Measurements from ENCODE around the gene PJA1. TPM values are rescaled to one million over a fixed set of nuclear protein-coding genes. Genes with fewer than 3 reads are reported as not detected.

Gene PJA1, protein sequence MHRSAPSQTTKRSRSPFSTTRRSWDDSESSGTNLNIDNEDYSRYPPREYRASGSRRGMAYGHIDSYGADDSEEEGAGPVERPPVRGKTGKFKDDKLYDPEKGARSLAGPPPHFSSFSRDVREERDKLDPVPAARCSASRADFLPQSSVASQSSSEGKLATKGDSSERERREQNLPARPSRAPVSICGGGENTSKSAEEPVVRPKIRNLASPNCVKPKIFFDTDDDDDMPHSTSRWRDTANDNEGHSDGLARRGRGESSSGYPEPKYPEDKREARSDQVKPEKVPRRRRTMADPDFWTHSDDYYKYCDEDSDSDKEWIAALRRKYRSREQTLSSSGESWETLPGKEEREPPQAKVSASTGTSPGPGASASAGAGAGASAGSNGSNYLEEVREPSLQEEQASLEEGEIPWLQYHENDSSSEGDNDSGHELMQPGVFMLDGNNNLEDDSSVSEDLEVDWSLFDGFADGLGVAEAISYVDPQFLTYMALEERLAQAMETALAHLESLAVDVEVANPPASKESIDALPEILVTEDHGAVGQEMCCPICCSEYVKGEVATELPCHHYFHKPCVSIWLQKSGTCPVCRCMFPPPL
- total RNA-seq, result 1 to 10 TPM; 2.5 to 9.6 (median 7.6) TPM

DNA sequence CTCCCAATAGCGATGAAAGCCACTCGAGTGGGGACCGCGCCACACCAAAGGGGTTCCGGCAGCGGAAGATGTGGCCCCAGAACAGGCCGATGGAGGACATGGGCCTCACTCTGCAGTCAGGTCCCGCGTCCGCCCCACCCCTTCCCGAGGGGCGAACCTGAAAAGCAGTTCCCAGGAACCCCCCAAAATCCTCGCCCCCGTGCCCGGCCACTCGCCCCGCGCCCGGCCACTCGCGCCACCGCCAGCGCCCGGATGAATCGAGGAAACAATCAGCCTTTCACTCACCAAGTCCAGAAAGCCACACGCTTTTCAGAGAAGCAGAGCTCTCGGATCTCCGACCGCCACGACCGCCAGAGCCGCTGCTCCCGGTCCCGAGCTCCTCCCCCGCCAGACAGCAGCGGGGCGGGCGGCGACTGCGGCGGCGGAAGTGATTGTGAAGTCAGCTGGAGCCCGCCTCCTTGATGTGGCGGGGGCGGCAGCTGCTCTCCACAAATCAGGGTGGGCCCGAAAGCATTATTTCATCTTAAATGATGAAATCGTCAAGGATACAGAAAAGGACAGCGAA, at the start of gene PJA1:
TSS of gene PJA1 (minus strand) at position 367 of the 565 bp plus-strand sequence. CDS start 2,380 bp downstream, outside the sequence.
- intact Hi-C loops (cut with DNase I; ENCODE audit: low total_unique reads) (loop anchor here (2.0 kb wide), 1 partner anchor 336 kb away; the partner anchor contains the start of gene EFNB1), in situ Hi-C loops (cut with MboI; ENCODE audit: low sequenced_read_pairs in 4 of 4) (no loop called here)
- H3K27me3 ChIP-seq, result peaks cover 0 to 2% (median 0%) of the 10 kb centered on the region in 3 donors
- TF ChIP-seq, protein P1, sequence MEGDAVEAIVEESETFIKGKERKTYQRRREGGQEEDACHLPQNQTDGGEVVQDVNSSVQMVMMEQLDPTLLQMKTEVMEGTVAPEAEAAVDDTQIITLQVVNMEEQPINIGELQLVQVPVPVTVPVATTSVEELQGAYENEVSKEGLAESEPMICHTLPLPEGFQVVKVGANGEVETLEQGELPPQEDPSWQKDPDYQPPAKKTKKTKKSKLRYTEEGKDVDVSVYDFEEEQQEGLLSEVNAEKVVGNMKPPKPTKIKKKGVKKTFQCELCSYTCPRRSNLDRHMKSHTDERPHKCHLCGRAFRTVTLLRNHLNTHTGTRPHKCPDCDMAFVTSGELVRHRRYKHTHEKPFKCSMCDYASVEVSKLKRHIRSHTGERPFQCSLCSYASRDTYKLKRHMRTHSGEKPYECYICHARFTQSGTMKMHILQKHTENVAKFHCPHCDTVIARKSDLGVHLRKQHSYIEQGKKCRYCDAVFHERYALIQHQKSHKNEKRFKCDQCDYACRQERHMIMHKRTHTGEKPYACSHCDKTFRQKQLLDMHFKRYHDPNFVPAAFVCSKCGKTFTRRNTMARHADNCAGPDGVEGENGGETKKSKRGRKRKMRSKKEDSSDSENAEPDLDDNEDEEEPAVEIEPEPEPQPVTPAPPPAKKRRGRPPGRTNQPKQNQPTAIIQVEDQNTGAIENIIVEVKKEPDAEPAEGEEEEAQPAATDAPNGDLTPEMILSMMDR (IDR thresholded peaks at IDR 0.05 in 4 of 5, conservative IDR thresholded peaks at IDR 0.05 in 1 of 5), result no peak
- peak; percentile 46 to 59 for TF ChIP-seq POLR2A (IDR thresholded peaks at IDR 0.05)
- H3K36me3 ChIP-seq, result no peaks in the 10 kb centered on the region
- DNase-seq (peak; percentile 31 to 47), ATAC-seq (peak; percentile 76 to 85)
- H3K4me3 ChIP-seq, result peak within 1 kb of the TSS; percentile 59 to 81 (median 70)
- H3K4me1 ChIP-seq, result no peaks in the 10 kb centered on the region
- peak within 1 kb of the TSS; percentile 67 to 78 (median 74) for H3K27ac ChIP-seq
- H3K9me3 ChIP-seq, result peaks cover 0 to 3% (median 0%) of the 10 kb centered on the region in 3 donors

DNA sequence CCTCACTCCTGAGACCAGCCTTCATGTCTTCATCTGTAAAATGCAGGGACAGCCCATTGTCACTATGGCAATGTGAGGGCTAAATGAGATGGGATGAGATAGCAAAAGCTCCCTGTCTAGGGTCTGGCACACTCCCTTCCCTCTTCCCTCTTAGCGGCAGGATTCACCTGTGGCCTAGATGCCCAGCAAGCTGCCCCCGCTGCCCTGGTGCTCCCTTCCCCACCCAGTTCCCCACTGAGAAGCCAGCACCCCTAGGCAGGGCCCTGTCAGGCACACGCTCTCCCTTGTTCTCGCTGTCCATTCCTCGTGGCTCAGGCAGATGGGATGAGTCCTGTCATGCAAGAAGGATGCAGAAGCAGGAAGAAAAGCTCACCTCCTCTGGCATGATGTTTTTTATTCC, 49.2 kb upstream of the PJA1 start:
- TF ChIP-seq POLR2A (IDR thresholded peaks at IDR 0.05), result no peak
- TF ChIP-seq, protein P1 (IDR thresholded peaks at IDR 0.05 in 4 of 5, conservative IDR thresholded peaks at IDR 0.05 in 1 of 5), result no peak
- no peaks in the 10 kb centered on the region for H3K4me1 ChIP-seq
- ATAC-seq (no peak), DNase-seq (no peak)
- in situ Hi-C loops (cut with MboI; ENCODE audit: low sequenced_read_pairs in 4 of 4) (loop anchor here in 2 of 4 donors (10.0 kb wide), 2 partner anchors 120 to 390 kb away; partner anchors contain the start of gene EFNB1 (in 1 of the 2)), intact Hi-C loops (cut with DNase I; ENCODE audit: low total_unique reads) (no loop called here)
- no peak overlapping the region for H3K4me3 ChIP-seq
- H3K36me3 ChIP-seq, result no peaks in the 10 kb centered on the region
- H3K9me3 ChIP-seq, result no peaks in the 10 kb centered on the region
- H3K27me3 ChIP-seq, result no peaks in the 10 kb centered on the region
- H3K27ac ChIP-seq, result no peak overlapping the region

DNA sequence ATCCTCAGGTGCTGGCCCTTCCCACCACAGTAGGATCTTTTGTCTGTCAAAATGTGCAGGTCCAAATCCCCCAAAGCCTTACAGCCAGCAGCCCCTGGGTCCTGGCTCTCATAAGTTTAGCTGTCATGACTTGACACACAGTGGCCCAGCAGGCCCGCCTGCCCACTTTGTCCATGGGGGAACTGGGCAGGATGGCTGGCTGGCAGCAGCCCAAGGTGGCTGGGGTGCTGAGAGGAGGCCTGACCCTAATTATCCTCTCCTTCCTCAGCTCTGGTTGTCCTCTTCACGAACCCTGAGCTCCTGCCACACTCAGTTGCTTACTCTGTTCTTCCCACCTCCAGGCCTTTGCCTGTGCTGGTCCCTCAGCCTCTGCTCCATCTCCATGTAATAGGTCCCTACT, 46.4 kb upstream of the PJA1 start:
- ATAC-seq (no peak), DNase-seq (no peak)
- intact Hi-C loops (cut with DNase I; ENCODE audit: low total_unique reads), result no loop called here
- Histone ChIP-seq H3K27ac (no peak overlapping the region), H3K27me3 (no peaks in the 10 kb centered on the region), H3K4me1 (no peaks in the 10 kb centered on the region), H3K36me3 (no peaks in the 10 kb centered on the region), H3K9me3 (no peaks in the 10 kb centered on the region), H3K4me3 (no peak overlapping the region)
- TF ChIP-seq POLR2A (IDR thresholded peaks at IDR 0.05), result no peak
- TF ChIP-seq, protein P1 (IDR thresholded peaks at IDR 0.05 in 4 of 5, conservative IDR thresholded peaks at IDR 0.05 in 1 of 5), result no peak
- in situ Hi-C loops (cut with MboI; ENCODE audit: low sequenced_read_pairs in 4 of 4), result loop anchor here in 2 of 4 donors (10.0 kb wide), 2 partner anchors 117 to 387 kb away; partner anchors contain the start of gene EFNB1 (in 1 of the 2)

DNA sequence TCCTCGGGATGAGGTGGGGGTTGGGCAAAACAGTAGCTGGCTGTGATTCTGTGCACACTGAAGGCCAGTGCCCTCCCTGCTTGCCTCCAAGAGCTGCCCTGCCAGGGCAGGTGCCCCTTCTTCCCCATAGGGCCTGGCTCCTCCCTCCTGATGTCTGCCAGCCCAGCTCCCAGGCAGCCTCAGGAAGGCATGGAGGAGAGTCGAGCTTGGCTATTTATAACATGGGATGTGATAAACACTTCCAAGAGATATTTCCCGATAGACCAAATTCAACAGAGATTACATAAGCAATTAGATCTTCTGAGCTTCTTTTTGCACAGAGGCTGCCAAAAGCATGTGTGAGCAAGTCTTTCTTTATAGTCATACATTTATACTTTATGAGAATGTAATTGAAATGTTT, 45.3 kb upstream of the PJA1 start:
- intact Hi-C loops (cut with DNase I; ENCODE audit: low total_unique reads) (no loop called here), in situ Hi-C loops (cut with MboI; ENCODE audit: low sequenced_read_pairs in 4 of 4) (loop anchor here in 2 of 4 donors (10.0 kb wide), 2 partner anchors 116 to 386 kb away; partner anchors contain the start of gene EFNB1 (in 1 of the 2))
- no peak for ATAC-seq
- Histone ChIP-seq H3K4me1 (no peaks in the 10 kb centered on the region), H3K36me3 (no peaks in the 10 kb centered on the region), H3K27ac (no peak overlapping the region), H3K4me3 (no peak overlapping the region), H3K27me3 (no peaks in the 10 kb centered on the region), H3K9me3 (no peaks in the 10 kb centered on the region)
- no peak for DNase-seq
- no peak for TF ChIP-seq POLR2A (IDR thresholded peaks at IDR 0.05)
- TF ChIP-seq, protein P1 (IDR thresholded peaks at IDR 0.05 in 4 of 5, conservative IDR thresholded peaks at IDR 0.05 in 1 of 5), result no peak

All from gastrocnemius medialis (tissue), 4 donors.